ENCODE results near the gene ADAMTS2.

DNA sequence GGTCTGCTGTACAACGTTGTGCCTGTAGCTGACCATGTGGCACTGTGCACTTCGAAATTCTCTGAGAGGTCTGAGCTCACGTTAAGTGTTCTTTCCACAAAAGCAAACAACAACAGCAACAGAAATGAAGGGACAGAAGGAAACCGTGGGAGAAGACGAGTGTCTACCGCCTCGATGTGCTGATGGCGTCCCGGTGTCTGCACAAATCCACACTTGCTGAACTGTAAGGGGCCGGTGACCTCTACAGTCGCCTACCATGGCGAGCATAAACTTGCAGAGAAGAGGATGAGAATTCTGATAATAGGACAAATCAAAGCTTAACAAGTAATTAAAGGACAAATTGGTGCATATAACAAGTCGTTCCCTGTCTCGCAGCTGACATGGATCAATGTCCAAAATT, 114.0 kb downstream of the ADAMTS2 start:
- TF ChIP-seq CTCF (IDR thresholded peaks at IDR 0.05; ENCODE audit: insufficient read depth, low read length, poor library complexity, severe bottlenecking) (no peak), EZH2phosphoT487 (conservative IDR thresholded peaks at IDR 0.05; ENCODE audit: low read length) (no peak)
